Thymus (tissue), 11 donors: ENCODE results near the gene ZMAT5. TPM values are rescaled to one million over a fixed set of nuclear protein-coding genes. Genes with fewer than 3 reads are reported as not detected.

Experiments
- DNase-seq, 9 donors: peaks; one replicate each; pipeline ENCODE4 v3.0.0-alpha.2; 2013; ENCODE audit warnings: low spot score in 9 of 9, low read depth in 6 of 9, missing footprints in 1 of 9
- H3K27ac ChIP-seq, 2 donors: one replicate each; pipeline ENCODE4 v1.5.1; 2013; ENCODE audit warnings: control low read depth in 1 of 2, low read depth in 1 of 2, low read length in 1 of 2, mild to moderate bottlenecking in 1 of 2, moderate library complexity in 1 of 2
- H3K27me3 ChIP-seq, 2 donors: one replicate each; pipeline ENCODE4 v1.5.1; 2013; ENCODE audit warnings: low read length in 1 of 2; ENCODE audit not compliant: control insufficient read depth in 2 of 2, insufficient read depth in 1 of 2
- H3K36me3 ChIP-seq, 2 donors: one replicate each; pipeline ENCODE4 v1.5.1; 2013; ENCODE audit warnings: low read length in 1 of 2, mild to moderate bottlenecking in 1 of 2, moderate library complexity in 1 of 2; ENCODE audit not compliant: control insufficient read depth in 2 of 2, insufficient read depth in 2 of 2
- H3K4me1 ChIP-seq, 2 donors: one replicate each; pipeline ENCODE4 v1.5.1; 2013; ENCODE audit warnings: low read length in 2 of 2; ENCODE audit not compliant: control insufficient read depth in 2 of 2, insufficient read depth in 2 of 2
- H3K4me3 ChIP-seq, 2 donors: one replicate each; pipeline ENCODE4 v1.5.1; 2013; ENCODE audit warnings: low read length in 2 of 2, control low read depth in 1 of 2, mild to moderate bottlenecking in 1 of 2
- H3K9me3 ChIP-seq, 2 donors: one replicate each; pipeline ENCODE4 v1.5.1; 2013; ENCODE audit warnings: low read length in 1 of 2, mild to moderate bottlenecking in 1 of 2; ENCODE audit not compliant: control insufficient read depth in 2 of 2, insufficient read depth in 1 of 2
- WGBS: extraction: QIAGEN DNeasy Blood & Tissue Kit; methylation state at CpG from one replicate; pipeline ENCODE4 v1.1.7; 2013; 5-methylcytosine and 5-hydroxymethylcytosine counted together
- polyA plus RNA-seq: library from polyadenylated mRNA; stranded (reverse); fragments of 200-250 nt; gene quantifications from one replicate; pipeline ENCODE4 v1.2.3, GENCODE V29; 2013
- total RNA-seq: library from RNA; stranded (reverse); fragments of 120-200 nt; gene quantifications from one replicate; pipeline ENCODE4 v1.2.4, GENCODE V29; 2013
- donor health status: healthy.

ZMAT5 gene
- total and polyA plus RNA-seq, 2 donors, result 21.8 to 31.1 TPM

DNA sequence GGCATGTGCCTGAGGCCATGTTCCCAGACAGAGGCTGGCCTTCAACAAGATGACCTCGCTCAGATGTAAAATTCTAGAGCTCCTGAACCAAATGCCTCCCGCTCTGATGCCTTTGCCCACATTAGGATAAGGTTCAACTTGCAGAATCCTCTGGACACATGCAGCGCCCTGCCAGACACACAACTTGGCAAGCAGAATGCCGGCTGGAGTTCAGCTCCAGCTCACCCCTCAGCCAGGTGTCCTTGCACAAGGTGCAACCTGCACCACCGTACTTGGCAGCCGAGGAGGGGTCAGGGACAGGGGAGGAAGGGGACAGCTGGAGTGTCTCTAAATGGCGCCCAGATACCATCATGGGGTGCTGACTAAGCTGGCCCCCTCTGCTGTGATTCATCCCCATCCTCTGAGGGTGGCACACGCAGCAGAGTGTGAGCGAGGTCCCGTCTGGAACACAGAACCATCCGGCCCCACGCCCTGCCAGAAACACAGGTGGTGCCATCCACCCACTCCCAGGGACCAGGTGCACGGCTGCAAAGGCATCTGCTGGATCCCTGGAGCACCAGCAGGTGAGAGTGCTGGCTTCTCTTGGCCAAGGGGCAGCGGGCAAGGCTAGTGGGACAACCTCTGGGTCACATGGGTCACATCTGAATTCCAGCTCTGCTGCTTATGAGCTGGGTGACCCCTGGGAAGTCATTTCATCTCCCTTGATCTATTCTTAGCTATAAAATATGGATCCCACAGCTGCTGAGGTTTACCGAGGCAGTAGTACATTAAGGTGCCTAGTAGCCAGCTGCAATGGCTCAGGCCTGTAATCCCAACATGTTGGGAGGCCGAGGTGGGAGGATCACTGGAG lies 12.8 kb downstream of the ZMAT5 start:
- Histone ChIP-seq H3K36me3 (peaks cover 0 to 7% of the 10 kb centered on the region in 2 donors), H3K27me3 (no peaks in the 10 kb centered on the region), H3K9me3 (no peaks in the 10 kb centered on the region), H3K27ac (no peak overlapping the region), H3K4me3 (no peak overlapping the region), H3K4me1 (peaks cover 0 to 9% of the 10 kb centered on the region in 2 donors)
- 97% methylated on average over 16 of the region's 16 CpGs for WGBS
- no peak for DNase-seq

- 98% methylated on average over 2 of the region's 2 CpGs for WGBS
- Histone ChIP-seq H3K9me3 (no peaks in the 10 kb centered on the region), H3K4me1 (peaks cover 0 to 9% of the 10 kb centered on the region in 2 donors), H3K36me3 (peaks cover 10 to 25% of the 10 kb centered on the region in 2 donors), H3K4me3 (no peak overlapping the region), H3K27ac (no peak overlapping the region), H3K27me3 (no peaks in the 10 kb centered on the region)
- no peak for DNase-seq
These were observed 15.1 kb downstream of the ZMAT5 start for GRCh38 chr22:29751669-29752068.

- peaks cover 0 to 9% of the 10 kb centered on the region in 2 donors for H3K4me1 ChIP-seq
- no peak overlapping the region for H3K4me3 ChIP-seq
- 83% methylated on average over 11 of the region's 11 CpGs for WGBS
- H3K9me3 ChIP-seq, result no peaks in the 10 kb centered on the region
- peaks cover 10 to 28% of the 10 kb centered on the region in 2 donors for H3K36me3 ChIP-seq
- no peak overlapping the region for H3K27ac ChIP-seq
- DNase-seq, result peak in 2 of 9 donors; percentile 19 to 42
- no peaks in the 10 kb centered on the region for H3K27me3 ChIP-seq
These were observed 16.0 kb downstream of the ZMAT5 start for GRCh38 chr22:29750559-29751538.

DNA sequence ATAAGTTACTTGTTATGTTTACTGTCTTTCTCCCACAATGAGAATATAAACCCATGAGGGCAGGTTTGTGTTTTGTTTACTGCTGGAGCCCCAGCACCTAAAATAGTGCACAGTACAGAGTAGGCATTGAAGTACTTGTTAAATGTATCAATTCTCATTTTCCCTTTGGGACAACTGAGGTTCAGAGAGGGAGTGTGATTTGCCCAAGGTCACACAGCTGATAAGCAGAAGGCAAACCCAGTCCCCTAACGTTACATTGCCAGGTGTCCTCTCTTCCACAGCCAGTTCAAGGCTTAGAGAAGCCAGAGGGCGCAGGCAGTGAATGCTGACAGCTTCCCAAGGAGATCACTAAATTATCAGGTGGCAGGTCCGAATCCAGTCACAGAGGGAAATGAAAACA lies 16.8 kb downstream of the ZMAT5 start:
- Histone ChIP-seq H3K4me1 (peaks cover 0 to 10% of the 10 kb centered on the region in 2 donors), H3K4me3 (no peak overlapping the region), H3K36me3 (peaks cover 10 to 34% of the 10 kb centered on the region in 2 donors), H3K27ac (no peak overlapping the region), H3K27me3 (no peaks in the 10 kb centered on the region), H3K9me3 (no peaks in the 10 kb centered on the region)
- 99% methylated on average over 3 of the region's 3 CpGs for WGBS
- no peak for DNase-seq

DNA sequence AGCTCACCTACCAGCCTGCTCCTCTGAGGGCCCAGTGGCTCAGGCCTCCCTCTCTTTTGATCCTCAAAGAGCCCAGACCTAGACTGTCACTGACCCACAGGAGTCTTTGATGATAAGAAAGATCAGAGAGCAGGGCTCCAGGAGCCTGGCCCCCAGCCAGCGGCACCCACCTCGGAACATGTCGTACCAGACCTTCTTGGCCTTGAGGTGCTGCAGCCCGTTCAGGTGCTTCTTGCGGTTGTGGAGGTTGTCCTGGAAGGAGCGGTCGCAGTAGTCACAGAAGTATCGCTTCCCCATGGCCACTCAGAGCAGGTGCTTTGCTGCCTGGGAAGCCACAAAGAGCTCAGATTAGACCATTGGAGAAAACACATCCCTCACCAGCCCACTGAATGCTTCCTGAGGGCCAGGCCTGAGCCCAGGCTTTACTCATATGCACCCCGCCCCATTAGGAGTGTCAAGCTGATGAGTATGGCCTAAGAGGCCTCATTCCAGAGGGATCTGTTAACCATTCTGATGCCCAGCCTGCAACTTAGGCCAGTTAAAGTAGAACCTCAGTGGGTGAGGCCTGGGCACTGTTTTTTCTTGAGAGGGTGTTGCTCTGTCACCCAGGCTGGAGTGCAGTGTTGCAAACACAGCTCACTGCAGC lies 18.4 kb downstream of the ZMAT5 start:
- Histone ChIP-seq H3K27ac (no peak overlapping the region), H3K4me3 (no peak overlapping the region), H3K27me3 (no peaks in the 10 kb centered on the region), H3K36me3 (peaks cover 10 to 27% of the 10 kb centered on the region in 2 donors), H3K4me1 (peaks cover 0 to 10% of the 10 kb centered on the region in 2 donors), H3K9me3 (no peaks in the 10 kb centered on the region)
- no peak for DNase-seq
- 97% methylated on average over 9 of the region's 9 CpGs for WGBS

DNA sequence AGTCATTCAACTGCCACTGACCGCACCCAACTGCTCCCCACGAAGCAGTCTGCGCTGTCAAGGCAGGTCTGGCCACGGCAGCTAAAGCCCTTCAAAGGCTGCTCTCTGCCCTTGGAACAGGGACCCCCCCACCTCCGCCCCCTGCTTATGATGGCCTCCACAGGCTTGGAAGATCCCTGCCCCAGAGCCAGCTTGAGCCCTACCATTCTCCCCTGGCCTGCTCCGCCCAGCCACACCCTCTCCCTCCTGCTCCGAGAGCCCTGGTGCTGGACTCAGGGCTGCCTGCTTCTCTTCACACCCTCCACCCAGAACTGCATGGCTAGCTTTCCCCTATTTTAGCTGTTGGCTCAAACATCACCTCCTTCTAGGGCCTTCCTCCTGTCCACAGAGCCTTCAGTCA lies 19.0 kb downstream of the ZMAT5 start:
- 96% methylated on average over 7 of the region's 7 CpGs for WGBS
- H3K9me3 ChIP-seq, result no peaks in the 10 kb centered on the region
- H3K27me3 ChIP-seq, result no peaks in the 10 kb centered on the region
- H3K4me3 ChIP-seq, result no peak overlapping the region
- H3K4me1 ChIP-seq, result peaks cover 0 to 14% of the 10 kb centered on the region in 2 donors
- H3K27ac ChIP-seq, result no peak overlapping the region
- H3K36me3 ChIP-seq, result peaks cover 10 to 27% of the 10 kb centered on the region in 2 donors
- DNase-seq, result no peak

DNA sequence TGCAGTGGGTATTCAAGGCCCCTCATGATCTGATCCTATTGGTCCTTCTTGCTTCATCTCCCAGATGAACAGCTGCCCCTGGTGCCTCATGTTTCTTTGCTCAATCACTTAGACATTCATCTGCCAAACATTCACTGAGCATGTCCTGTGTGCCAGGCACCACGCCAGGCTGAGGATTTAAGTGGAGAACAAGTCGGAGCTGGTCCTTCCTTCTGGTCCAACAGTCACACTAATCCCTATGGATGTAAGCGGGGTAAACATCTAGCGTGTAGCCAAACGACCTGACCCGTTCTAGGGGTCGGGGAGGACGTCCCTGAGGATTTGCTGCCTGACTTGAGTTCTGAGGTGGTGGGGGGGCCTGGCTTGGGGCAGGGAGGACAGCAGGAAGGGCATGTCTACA lies 21.9 kb downstream of the ZMAT5 start:
- WGBS, result 96% methylated on average over 8 of the region's 8 CpGs
- DNase-seq, result peak in 1 of 9 donors; percentile 16
- Histone ChIP-seq H3K4me1 (peaks cover 9 to 22% of the 10 kb centered on the region in 2 donors), H3K4me3 (no peak overlapping the region), H3K36me3 (peaks cover 22 to 40% of the 10 kb centered on the region in 2 donors), H3K9me3 (no peaks in the 10 kb centered on the region), H3K27me3 (no peaks in the 10 kb centered on the region), H3K27ac (no peak overlapping the region)

DNA sequence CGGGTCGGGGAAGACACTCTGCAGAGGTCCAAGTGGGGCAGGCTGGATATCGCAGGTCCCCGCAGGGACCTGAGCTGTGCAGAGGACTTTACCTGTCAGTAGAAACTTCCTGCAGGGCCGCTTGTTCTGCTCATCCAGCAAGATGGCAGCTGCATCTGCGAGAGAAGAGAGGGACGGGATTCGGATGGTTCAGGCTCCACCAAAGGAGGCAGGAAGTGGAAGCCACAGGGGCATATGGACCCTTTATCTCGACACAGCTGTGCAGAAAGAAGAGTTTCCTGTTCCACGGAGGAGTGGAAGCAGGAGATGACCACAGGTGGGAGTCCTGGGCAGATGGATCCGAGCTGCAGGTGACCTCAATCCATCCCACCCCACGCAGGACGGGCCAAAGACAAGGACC lies 24.5 kb downstream of the ZMAT5 start:
- Histone ChIP-seq H3K9me3 (no peaks in the 10 kb centered on the region), H3K4me1 (peaks cover 9 to 22% of the 10 kb centered on the region in 2 donors), H3K27me3 (no peaks in the 10 kb centered on the region), H3K4me3 (no peak overlapping the region), H3K27ac (peak overlapping the region; percentile 61 to 78), H3K36me3 (peaks cover 27 to 47% of the 10 kb centered on the region in 2 donors)
- peak in 7 of 9 donors; percentile 16 to 74 (median 34) for DNase-seq
- WGBS, result 25% methylated on average over 13 of the region's 13 CpGs
